ENCODE results near the gene ANKRD10.

GRCh38 chr13:110866491-110867170 is 48.2 kb downstream of the ANKRD10 start:
- TF ChIP-seq CREB1 (IDR thresholded peaks at IDR 0.05) (no peak), CTCF (IDR thresholded peaks at IDR 0.05; ENCODE audit: control extremely low read depth in 1 of 3, insufficient read depth in 1 of 3, low read depth in 1 of 3, low read length in 3 of 3) (no peak), TAF1 (IDR thresholded peaks at IDR 0.05; ENCODE audit: low read depth, low read length) (no peak), MAFK (IDR thresholded peaks at IDR 0.05; ENCODE audit: low read depth, low read length) (no peak), POLR2A (IDR thresholded peaks at IDR 0.05; ENCODE audit: control extremely low read depth in 1 of 2, low read depth in 2 of 2, low read length in 2 of 2) (no peak), EP300 (IDR thresholded peaks at IDR 0.05; ENCODE audit: borderline replicate concordance in 1 of 2, low read depth in 2 of 2, low read length in 2 of 2) (no peak), EZH2 (IDR thresholded peaks at IDR 0.05; ENCODE audit: low read depth, low read length, severe bottlenecking) (no peak), SP1 (IDR thresholded peaks at IDR 0.05; ENCODE audit: low read depth, low read length) (no peak), NANOG (IDR thresholded peaks at IDR 0.05; ENCODE audit: insufficient read depth, low read depth, low read length, poor library complexity, severe bottlenecking) (no peak), USF2 (IDR thresholded peaks at IDR 0.05; ENCODE audit: low read length) (no peak)

All from H1 (cell line).